HG03520 (cell line): ENCODE data around the gene PRPF6.

Source experiments
- ATAC-seq: cut with Tn5 transposase; IDR thresholded peaks from one replicate; pipeline ENCODE4 v1.9.1; 2021; ENCODE audit warnings: mild to moderate bottlenecking, moderate library complexity; ENCODE audit not compliant: unreplicated experiment

PRPF6 gene

GRCh38 chr20:64033981-64034493 is 53.1 kb downstream of the PRPF6 start:
- ATAC-seq: no peak

- ATAC-seq: no peak
Measured at GRCh38 chr20:64035066-64035932, 54.4 kb downstream of the PRPF6 start.

- no peak for ATAC-seq
Measured at GRCh38 chr20:64035933-64036345, 55.0 kb downstream of the PRPF6 start, which contains the start of gene C20orf204. C20orf204 (plus strand) TSS chr20:64036182; CDS start chr20:64036324, 142 bp downstream.

GRCh38 chr20:64036346-64037198 is 55.6 kb downstream of the PRPF6 start:
- no peak for ATAC-seq

- no peak for ATAC-seq
Measured at GRCh38 chr20:64037199-64037497, 56.2 kb downstream of the PRPF6 start.

GRCh38 chr20:64037498-64038213 is 56.7 kb downstream of the PRPF6 start:
- ATAC-seq: peak; percentile 7

GRCh38 chr20:64038224-64038564 is 57.3 kb downstream of the PRPF6 start:
- peak; percentile 30 for ATAC-seq

- ATAC-seq: peak; percentile 45
Measured at GRCh38 chr20:64038565-64039292, 57.8 kb downstream of the PRPF6 start.

- no peak for ATAC-seq
Measured at GRCh38 chr20:64039293-64040160, 58.6 kb downstream of the PRPF6 start.

- ATAC-seq: no peak
Measured at GRCh38 chr20:64040231-64041039, 59.5 kb downstream of the PRPF6 start.

- no peak for ATAC-seq
Measured at GRCh38 chr20:64041040-64041780, 60.3 kb downstream of the PRPF6 start.

- no peak for ATAC-seq
Measured at GRCh38 chr20:64041781-64042053, 60.8 kb downstream of the PRPF6 start.

GRCh38 chr20:64042054-64042781 is 61.3 kb downstream of the PRPF6 start:
- ATAC-seq: no peak

GRCh38 chr20:64043768-64044167 is 62.8 kb downstream of the PRPF6 start:
- ATAC-seq: no peak

- no peak for ATAC-seq
Measured at GRCh38 chr20:64044484-64045247, 63.7 kb downstream of the PRPF6 start.

GRCh38 chr20:64045346-64046011 is 64.5 kb downstream of the PRPF6 start:
- no peak for ATAC-seq
